Lower leg skin (tissue), 3 donors: ENCODE measurements around the gene CEACAM1.

Experiments
- POLR2A ChIP-seq, 2 donors: fragments of 450-650 bp; IDR thresholded peaks; one replicate each; pipeline ENCODE4 v1.6.1; 2016 to 2017; ENCODE audit warnings: antibody characterized with exemption in 2 of 2, mild to moderate bottlenecking in 1 of 2, moderate library complexity in 1 of 2
- TF ChIP-seq, protein P1 (sequence below), 3 donors: fragments of 450-650 bp; IDR thresholded peaks; one replicate each; pipeline ENCODE4 v1.5.1; 2016; ENCODE audit warnings: antibody characterized with exemption in 3 of 3, mild to moderate bottlenecking in 3 of 3, moderate library complexity in 2 of 3

DNA sequence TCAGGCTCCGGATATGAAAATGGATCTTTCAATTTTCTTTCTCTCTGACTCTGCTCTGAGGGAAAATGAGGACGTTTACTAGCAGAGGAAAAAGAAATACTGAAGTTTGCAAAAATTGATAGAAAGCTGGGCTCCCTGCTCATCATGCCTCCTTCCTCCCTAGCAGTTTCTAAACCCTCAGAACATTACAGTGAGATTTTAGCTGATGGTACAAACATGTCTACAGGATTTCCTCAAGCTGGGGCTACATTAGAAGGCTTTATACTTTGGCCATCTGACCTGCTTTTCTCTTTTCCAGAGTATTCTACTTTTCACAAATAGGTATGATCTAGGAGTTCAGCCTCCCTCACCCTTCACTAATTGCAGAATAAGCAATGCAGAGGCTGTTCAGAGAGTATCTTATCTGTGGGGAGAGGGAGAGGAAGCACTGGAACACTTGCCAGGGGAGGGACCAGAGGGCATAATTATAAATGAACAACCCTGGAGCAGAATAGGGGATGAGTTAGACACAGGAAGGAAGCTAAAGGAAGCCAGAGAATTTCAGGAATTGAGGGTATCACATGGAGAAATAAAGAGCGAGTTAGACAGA lies 30.0 kb downstream of the CEACAM1 start:
- TF ChIP-seq, protein P1, sequence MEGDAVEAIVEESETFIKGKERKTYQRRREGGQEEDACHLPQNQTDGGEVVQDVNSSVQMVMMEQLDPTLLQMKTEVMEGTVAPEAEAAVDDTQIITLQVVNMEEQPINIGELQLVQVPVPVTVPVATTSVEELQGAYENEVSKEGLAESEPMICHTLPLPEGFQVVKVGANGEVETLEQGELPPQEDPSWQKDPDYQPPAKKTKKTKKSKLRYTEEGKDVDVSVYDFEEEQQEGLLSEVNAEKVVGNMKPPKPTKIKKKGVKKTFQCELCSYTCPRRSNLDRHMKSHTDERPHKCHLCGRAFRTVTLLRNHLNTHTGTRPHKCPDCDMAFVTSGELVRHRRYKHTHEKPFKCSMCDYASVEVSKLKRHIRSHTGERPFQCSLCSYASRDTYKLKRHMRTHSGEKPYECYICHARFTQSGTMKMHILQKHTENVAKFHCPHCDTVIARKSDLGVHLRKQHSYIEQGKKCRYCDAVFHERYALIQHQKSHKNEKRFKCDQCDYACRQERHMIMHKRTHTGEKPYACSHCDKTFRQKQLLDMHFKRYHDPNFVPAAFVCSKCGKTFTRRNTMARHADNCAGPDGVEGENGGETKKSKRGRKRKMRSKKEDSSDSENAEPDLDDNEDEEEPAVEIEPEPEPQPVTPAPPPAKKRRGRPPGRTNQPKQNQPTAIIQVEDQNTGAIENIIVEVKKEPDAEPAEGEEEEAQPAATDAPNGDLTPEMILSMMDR (IDR thresholded peaks at IDR 0.05): no peak
- TF ChIP-seq POLR2A (IDR thresholded peaks at IDR 0.05): no peak
